GM12891 (cell line): Measurements from ENCODE around the gene PCDHGC5.

Experiments
- POLR2A ChIP-seq: IDR thresholded peaks from 2 replicates; pipeline ENCODE4 v1.6.1; 2011; ENCODE audit warnings: low read depth, low read length, control low read depth
- POLR2AphosphoS5 ChIP-seq: IDR thresholded peaks from 2 replicates; pipeline ENCODE4 v1.6.1; 2011; ENCODE audit warnings: low read depth, low read length, control low read depth

DNA sequence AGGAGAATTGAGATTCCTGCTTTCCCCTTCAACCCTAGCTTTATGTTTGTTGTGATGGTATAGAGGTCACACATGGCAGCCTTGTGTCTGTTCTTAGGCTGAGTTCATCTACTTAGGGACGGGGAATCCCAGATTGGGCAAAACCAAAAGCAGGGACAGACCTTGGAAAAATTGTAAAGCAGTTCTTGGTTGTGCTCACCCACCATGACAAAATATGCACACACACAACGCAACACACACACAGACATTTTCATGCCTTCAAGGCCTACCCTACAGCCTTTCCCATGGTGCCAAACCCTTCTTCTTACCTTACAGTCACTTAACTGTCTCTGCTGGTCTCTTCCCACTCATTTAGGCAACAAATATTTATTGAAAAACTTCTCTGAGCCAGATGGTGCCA is 14.8 kb downstream of the PCDHGC5 start:
- TF ChIP-seq POLR2AphosphoS5: no peak
- no peak for TF ChIP-seq POLR2A
